HuH-7.5 (cell line): ENCODE results near the gene TXNRD1.
"Not testable (repeated sequence)": the region's sequence is repeated elsewhere in the genome, so short reads cannot be mapped to it uniquely, and the experiment has no call there.

Source experiments
- DNase-seq: peaks from one replicate; pipeline ENCODE4 v3.0.0; 2011; ENCODE audit warnings: low spot score

Gene TXNRD1

GRCh38 chr12:104190641-104191176 lies 24.9 kb upstream of the TXNRD1 start:
- no peak for DNase-seq

DNA sequence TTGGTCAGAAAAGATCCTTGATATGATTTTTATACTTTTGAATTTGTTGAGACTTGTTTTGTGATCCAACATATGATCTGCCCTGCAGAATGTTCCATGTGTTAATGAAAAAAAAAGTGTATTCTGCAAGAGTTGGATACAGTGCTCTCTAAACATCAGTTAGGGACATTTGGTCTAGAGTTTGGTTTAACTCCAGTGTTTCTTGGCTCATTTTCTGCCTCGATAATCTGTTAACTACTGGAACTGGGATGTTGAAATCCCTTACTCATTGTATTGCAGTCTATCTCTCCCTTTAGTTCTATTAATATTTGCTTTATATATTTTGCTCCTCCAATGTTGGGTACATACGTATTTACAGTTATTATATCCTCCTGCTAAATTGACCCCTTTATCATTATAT lies 18.3 kb upstream of the TXNRD1 start:
- DNase-seq, result no peak

- no peak for DNase-seq
Measured at GRCh38 chr12:104199964-104200363, 15.6 kb upstream of the TXNRD1 start.

DNA sequence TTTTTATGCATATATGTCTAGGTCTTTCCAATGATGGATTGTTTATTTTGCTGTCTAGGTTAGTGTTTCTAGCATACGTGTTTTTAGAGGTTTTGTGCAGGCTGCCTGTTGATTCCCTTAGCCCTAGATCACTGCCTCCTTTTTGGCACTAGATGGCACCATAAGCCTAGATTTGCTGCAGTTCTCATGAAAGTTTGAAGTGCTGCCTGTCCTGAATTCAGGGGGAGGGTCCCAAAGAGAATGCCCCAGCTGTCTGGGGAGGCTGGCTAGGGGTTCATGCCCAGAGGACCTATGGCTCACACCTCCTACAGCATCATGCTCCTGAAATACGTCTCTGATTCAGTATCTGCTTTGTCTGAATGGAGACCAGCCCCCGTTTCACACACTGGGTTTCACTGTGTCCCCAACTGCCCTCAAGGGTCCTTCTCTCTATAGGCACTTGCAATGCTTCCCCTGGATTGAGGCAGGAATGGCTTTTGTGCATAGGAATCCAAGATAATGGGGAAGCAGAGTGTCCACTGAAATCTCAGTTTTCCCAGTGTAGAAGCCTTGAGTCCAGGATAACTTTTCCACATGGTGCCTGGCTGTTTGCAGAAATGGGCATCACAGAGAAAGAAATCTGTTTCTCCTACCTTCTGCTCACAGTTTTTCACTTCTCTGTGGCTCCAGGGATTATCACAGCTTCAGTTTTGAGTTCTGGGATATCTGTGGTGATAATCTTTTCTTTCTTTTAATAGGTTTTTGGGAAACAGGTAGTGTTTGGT lies 14.2 kb upstream of the TXNRD1 start:
- DNase-seq, result peak; percentile 42

DNA sequence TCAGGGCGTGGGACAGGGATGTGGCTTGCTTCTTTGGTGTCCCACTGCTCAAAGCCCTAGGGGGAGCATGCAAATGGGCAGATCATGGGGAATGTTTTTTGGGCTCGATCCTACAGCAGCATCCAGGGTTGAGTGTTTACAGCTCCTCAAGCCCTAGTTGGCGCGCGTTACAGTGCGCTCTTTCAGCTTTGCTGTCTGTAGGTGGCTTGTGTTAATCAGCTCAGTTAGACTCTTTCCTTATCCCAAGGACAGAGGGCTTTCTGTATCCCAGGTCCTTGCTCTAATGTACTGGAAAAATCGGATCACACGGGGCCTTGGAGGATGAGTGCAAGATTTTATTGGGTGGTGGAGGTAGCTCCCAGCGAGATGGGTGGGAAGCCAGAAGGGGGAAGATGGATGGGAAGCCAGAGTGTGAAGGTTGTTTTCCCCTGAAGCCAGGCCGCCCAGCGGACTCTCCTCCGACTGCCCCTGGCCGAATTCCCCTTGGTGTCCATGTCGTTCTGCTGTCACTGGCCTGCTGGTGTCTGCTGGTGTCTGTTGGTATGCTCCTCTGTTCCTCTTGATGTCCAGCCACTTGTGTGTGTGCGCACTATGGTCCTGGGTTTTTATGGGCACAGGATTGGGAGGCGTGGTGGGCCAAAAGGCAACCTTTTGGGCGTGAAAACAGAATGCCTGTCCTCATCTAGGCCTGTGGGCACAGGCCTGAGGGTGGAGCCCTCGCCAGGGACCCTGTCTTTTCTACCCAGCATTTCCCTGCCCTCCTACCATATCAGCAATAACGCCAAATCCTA lies 10.7 kb upstream of the TXNRD1 start:
- no peak for DNase-seq

DNA sequence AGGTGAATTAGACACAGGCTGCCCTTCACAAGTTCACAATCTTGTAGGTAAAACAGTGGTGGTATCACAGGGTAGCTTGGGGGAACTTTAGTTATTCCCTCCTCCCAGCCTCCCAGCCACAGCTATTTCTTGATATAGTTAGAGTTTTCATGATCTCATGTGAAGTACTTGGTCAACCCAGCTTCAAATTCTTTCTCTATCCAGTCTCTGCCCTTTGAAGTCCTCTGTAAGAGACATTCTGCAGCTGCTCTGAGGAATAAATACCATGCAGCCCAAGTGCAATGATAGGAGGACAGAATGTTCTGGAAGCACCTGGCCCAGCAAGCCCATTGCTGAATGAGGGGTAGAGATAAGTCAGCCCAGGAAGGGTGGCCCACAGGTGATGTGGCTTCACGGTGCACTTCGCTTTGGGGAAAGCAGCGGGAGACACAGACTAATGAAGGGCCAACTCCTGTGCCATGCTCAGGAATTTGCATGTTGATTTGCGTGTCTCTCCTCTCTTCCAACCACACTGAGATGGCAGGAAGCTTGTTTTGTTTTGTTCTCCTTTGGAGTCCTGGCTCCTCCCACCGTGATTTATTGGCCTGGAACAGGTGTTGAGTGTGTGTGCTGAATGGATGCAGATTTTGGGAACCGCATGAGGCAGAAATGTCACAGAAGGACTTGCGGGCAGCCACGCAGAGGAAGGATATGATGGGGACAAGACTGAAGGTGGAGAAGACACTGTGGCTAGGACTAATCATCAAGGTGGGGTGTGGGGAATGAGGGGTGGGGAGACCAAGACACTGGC lies 8.0 kb upstream of the TXNRD1 start:
- DNase-seq, result no peak

DNA sequence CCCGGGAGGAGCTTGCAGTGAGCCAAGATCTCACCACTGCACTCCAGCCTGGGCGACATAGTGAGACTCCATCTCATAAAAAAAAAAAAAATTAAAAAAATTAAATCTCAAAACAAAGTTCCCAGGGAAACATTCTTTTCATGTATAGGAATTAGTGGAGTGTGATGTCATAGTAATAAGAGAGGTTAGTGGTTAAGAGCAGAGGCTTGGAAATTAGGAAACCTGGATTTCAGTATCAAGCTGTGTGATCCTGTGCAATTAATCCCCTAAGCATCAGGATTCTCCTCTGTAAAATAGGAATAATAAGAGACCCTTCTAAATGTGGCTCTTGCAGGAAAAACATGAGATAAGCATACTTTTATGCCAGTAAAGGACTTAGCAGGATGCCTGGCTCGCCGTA lies 3.1 kb upstream of the TXNRD1 start:
- no peak for DNase-seq

- DNase-seq, result no peak
Measured at GRCh38 chr12:104213952-104214351, 1.6 kb upstream of the TXNRD1 start.

GRCh38 chr12:104216521-104216924 lies 944 bp downstream of the TXNRD1 start:
- DNase-seq, result no peak

- not testable (repeated sequence) for DNase-seq
Measured at GRCh38 chr12:104218506-104218905, 2.9 kb downstream of the TXNRD1 start.

- no peak for DNase-seq
Measured at GRCh38 chr12:104218935-104219334, 3.4 kb downstream of the TXNRD1 start.

DNA sequence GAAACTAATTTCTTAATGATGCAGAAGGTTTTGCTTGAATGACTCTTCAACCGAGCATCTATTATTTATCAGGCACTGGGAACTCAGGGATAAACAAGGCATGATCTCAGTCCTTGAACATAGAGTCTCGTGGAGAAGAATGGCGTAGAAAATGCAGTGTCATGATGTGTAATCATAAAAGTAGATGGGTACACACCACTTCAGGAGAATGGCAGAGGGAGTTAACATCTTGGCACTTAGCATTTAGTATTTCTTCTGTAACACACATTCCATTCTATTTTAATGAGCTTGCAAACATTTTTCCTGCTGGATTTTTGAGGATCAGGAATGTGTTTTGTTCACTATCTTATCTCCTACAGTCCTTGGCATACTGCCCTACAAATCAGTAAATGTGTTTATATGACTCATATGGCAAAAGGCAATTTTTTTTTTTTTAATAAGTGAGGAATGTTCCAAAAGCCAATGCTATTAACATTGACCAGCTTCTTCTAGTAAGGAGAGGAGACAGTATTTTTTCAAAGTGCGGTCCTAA lies 3.8 kb downstream of the TXNRD1 start:
- DNase-seq, result no peak

DNA sequence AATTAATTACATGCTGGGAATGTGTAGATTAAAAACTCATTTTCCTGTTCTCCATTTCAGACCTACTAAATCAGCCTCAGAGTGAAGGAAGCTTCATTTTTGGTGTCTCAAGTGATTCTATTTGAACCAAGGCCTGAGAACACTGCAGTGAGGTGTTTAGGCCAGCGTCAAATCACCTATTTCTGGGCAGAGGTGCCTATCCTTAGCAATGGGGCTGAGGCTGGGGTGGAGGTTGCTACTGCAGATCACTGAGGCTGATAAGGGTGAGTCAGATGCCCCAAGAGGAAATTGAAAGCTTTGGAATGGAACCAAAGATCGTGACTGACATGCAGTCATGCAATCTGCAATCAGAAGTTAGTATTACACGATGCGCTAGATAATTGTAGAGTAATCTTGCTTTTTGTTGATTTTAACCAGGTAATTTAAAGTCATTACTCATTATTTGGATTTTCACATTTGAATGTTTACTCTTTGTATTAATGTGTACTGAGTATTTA lies 4.4 kb downstream of the TXNRD1 start:
- peak; percentile 49 for DNase-seq

DNA sequence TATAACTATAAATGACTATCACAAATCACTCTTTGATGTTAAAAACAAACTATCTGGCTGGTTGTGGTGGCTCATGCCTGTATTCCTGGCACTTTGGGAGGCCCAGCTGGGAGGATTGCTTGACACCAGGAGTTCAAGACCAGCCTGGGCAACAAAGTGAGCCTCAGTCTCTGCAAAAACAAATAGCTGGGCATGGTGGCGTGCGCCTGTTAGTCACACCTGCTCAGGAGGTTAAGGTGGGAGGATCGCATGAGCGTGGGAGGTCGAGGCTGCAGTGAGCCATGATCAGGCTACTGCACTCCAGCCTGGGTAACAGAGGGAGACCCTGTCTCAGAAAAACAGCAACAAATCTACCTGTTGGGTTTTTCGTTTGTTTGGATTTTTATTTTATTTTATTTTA lies 5.4 kb downstream of the TXNRD1 start:
- no peak for DNase-seq

- DNase-seq, result no peak
Measured at GRCh38 chr12:104222976-104223375, 7.4 kb downstream of the TXNRD1 start.

DNA sequence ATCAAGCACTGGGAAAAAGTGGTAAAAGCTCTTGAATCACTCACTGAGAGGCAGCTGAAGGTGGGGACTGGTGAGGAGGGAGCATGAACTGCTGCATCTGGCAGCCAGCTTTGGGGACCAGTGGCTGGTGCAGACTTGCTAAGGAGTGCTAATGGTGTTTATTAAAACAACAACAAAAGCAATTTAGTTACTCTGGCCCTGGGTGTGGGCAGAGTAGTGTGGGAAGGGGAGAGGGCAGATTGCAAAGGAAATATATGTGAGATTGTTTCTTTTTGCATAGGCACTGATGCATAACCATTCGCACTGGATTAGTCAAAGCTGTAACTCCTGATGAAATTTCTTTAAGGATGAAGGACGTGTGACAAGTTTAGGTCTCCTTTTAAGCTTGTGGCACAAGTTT lies 8.1 kb downstream of the TXNRD1 start:
- no peak for DNase-seq

GRCh38 chr12:104226672-104227071 lies 11.1 kb downstream of the TXNRD1 start:
- DNase-seq, result no peak

DNA sequence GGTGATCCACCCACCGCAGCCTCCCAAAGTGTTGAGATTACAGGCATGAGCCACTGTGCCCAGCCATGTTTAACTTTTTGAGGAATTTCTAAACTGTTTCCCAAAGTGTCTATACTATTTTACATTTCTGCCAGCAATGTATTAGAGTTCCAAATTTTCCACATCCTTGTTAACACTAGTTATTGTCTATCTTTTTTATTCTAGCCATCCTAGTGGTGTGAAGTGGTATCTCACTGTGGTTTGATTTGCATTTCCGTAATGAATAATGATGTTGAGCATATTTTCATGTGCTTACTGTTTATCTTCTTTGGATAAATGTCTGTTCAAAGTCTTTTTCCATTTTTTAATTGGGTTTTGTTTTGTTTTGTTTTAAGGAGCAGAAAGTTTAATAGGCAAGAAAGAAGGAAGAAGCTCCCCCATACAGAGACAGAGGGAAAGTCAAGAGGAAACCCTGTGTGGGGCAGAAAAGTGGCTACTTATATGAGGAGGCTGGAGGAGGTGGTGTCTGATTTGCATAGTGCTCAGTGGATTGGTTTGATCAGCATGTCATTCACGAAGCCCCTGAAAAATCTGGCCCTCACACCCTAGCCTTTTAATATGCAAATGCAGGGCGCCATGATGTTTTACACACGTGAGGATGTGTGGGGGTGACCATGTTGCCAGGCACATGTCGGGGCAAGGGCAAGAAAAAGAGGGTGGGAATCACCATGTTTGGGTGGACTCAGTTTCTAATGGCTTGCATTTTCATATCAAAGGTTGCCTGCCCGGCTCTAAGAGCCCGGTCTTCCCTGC lies 14.9 kb downstream of the TXNRD1 start:
- DNase-seq, result no peak

GRCh38 chr12:104232609-104233280 lies 17.2 kb downstream of the TXNRD1 start:
- DNase-seq, result no peak

DNA sequence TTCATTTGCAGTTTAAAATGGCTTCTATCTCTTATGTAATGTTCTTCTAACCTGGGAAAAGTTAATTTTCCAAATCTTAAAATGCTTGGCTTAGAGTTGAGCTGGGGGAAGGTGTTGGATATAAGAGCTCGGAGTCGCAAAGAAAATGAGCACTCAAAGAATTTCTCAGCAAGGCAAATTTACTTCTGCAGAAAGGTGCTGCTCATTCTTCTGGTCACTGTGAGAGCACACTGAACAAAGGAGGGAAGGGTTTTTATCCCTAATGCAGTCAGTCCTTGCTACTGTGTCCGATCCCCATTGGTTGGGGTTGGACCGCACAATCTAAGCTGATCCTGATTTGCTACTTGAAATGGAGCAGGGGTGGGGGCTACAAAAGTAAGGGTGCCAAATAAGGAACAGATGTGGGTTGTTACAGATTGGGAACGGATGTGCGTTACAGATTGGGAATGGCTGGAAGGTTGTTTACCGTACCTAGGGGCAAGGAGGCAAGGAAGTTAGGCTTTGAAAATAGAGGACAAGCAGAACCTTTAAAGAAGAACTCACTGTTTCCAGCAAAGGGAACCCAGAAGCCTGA lies 19.4 kb downstream of the TXNRD1 start:
- no peak for DNase-seq
